Measurements from ENCODE around the gene SNRPA. TPM values are rescaled to one million over a fixed set of nuclear protein-coding genes. Genes with fewer than 3 reads are reported as not detected.

The SNRPA gene
- total and polyA plus RNA-seq, 2 of the 13 experiments (the other 11 are each of a cell fraction or from before 2014, with no cell fraction given) = 59.6 to 162 TPM

DNA sequence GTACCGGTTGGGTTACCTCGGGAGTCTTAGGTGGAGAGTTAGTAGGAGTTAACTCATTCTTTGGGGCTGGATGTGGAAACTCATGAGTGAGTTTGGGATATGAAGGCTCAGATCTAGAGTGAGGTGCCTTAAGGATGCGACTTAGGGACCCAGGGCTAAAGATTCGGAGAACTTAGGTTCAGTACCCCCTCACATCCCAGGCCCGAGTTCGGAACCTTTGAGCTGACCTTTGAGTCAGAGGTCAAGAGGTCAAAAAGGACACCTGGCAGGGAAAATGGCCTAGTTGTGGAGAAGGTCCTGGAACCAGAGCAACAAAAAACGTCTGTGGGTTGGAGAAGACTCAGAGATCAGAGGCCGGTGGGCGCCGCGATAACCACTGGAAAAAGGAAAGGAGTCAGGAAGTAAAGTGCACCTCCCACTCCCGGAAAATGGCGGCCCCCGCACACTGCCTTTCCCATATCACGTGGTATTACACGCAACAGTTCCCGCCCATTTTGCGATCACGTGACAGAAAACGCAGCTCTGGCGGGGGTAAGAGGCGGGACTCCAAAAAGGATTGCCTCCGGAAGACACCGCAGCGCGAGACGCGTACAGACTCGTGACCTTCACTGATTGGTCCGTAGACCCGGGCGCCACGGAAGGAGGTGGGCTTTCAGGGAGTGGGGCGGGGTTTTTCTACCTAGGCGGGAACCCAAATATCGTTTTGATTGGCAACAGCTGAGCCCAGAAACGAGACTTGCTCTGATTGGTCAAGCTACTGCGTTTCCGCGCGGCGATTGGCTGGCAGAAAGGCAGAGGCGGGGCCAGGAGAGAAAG, 737 bp upstream of the SNRPA start, which contains the start of gene ACTMAP (continued):
- TF ChIP-seq, protein P1, sequence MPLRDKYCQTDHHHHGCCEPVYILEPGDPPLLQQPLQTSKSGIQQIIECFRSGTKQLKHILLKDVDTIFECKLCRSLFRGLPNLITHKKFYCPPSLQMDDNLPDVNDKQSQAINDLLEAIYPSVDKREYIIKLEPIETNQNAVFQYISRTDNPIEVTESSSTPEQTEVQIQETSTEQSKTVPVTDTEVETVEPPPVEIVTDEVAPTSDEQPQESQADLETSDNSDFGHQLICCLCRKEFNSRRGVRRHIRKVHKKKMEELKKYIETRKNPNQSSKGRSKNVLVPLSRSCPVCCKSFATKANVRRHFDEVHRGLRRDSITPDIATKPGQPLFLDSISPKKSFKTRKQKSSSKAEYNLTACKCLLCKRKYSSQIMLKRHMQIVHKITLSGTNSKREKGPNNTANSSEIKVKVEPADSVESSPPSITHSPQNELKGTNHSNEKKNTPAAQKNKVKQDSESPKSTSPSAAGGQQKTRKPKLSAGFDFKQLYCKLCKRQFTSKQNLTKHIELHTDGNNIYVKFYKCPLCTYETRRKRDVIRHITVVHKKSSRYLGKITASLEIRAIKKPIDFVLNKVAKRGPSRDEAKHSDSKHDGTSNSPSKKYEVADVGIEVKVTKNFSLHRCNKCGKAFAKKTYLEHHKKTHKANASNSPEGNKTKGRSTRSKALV (CRISPR knock-in tag; IDR thresholded peaks at IDR 0.05) = no peak
- TF ChIP-seq, protein P2, sequence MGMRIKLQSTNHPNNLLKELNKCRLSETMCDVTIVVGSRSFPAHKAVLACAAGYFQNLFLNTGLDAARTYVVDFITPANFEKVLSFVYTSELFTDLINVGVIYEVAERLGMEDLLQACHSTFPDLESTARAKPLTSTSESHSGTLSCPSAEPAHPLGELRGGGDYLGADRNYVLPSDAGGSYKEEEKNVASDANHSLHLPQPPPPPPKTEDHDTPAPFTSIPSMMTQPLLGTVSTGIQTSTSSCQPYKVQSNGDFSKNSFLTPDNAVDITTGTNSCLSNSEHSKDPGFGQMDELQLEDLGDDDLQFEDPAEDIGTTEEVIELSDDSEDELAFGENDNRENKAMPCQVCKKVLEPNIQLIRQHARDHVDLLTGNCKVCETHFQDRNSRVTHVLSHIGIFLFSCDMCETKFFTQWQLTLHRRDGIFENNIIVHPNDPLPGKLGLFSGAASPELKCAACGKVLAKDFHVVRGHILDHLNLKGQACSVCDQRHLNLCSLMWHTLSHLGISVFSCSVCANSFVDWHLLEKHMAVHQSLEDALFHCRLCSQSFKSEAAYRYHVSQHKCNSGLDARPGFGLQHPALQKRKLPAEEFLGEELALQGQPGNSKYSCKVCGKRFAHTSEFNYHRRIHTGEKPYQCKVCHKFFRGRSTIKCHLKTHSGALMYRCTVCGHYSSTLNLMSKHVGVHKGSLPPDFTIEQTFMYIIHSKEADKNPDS (CRISPR knock-in tag; IDR thresholded peaks at IDR 0.05) = no peak
- TF ChIP-seq ARNT2 (CRISPR knock-in tag; IDR thresholded peaks at IDR 0.05; ENCODE audit: low read depth) (0 out of 2 replicates have a peak, but pooled peaks have one; percentile 51), ZNF180 (CRISPR knock-in tag; IDR thresholded peaks at IDR 0.05; ENCODE audit: borderline replicate concordance, low read depth) (no peak), NFE2L1 (CRISPR knock-in tag; IDR thresholded peaks at IDR 0.05; ENCODE audit: borderline replicate concordance) (no peak), MEIS2 (CRISPR knock-in tag; IDR thresholded peaks at IDR 0.05) (0 out of 2 replicates have a peak, but pooled peaks have one; percentile 15), ZNF367 (CRISPR knock-in tag; IDR thresholded peaks at IDR 0.05; ENCODE audit: borderline replicate concordance) (no peak), ZNF251 (CRISPR knock-in tag; IDR thresholded peaks at IDR 0.05) (no peak), ZNF547 (CRISPR knock-in tag; IDR thresholded peaks at IDR 0.05) (no peak), SALL2 (CRISPR knock-in tag; IDR thresholded peaks at IDR 0.05) (no peak), RCOR2 (CRISPR knock-in tag; IDR thresholded peaks at IDR 0.05) (no peak), FOXO1 (CRISPR knock-in tag; IDR thresholded peaks at IDR 0.05) (0 out of 2 replicates have a peak, but pooled peaks have one; percentile 15), NCOA1 (CRISPR knock-in tag; IDR thresholded peaks at IDR 0.05) (no peak), ZNF17 (CRISPR knock-in tag; IDR thresholded peaks at IDR 0.05) (no peak)
- TF ChIP-seq, protein P3, sequence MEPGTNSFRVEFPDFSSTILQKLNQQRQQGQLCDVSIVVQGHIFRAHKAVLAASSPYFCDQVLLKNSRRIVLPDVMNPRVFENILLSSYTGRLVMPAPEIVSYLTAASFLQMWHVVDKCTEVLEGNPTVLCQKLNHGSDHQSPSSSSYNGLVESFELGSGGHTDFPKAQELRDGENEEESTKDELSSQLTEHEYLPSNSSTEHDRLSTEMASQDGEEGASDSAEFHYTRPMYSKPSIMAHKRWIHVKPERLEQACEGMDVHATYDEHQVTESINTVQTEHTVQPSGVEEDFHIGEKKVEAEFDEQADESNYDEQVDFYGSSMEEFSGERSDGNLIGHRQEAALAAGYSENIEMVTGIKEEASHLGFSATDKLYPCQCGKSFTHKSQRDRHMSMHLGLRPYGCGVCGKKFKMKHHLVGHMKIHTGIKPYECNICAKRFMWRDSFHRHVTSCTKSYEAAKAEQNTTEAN (CRISPR knock-in tag; conservative IDR thresholded peaks at IDR 0.05) = no peak; the same call in 1 of the 2 replicates
- TF ChIP-seq, protein P4, sequence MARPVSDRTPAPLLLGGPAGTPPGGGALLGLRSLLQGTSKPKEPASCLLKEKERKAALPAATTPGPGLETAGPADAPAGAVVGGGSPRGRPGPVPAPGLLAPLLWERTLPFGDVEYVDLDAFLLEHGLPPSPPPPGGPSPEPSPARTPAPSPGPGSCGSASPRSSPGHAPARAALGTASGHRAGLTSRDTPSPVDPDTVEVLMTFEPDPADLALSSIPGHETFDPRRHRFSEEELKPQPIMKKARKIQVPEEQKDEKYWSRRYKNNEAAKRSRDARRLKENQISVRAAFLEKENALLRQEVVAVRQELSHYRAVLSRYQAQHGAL (CRISPR knock-in tag; IDR thresholded peaks at IDR 0.05; ENCODE audit: not compliant biosample characterization) = no peak
- TF ChIP-seq, protein P5, sequence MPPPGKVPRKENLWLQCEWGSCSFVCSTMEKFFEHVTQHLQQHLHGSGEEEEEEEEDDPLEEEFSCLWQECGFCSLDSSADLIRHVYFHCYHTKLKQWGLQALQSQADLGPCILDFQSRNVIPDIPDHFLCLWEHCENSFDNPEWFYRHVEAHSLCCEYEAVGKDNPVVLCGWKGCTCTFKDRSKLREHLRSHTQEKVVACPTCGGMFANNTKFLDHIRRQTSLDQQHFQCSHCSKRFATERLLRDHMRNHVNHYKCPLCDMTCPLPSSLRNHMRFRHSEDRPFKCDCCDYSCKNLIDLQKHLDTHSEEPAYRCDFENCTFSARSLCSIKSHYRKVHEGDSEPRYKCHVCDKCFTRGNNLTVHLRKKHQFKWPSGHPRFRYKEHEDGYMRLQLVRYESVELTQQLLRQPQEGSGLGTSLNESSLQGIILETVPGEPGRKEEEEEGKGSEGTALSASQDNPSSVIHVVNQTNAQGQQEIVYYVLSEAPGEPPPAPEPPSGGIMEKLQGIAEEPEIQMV (CRISPR knock-in tag; IDR thresholded peaks at IDR 0.05; ENCODE audit: low read depth) = no peak
- TF ChIP-seq, protein P6, sequence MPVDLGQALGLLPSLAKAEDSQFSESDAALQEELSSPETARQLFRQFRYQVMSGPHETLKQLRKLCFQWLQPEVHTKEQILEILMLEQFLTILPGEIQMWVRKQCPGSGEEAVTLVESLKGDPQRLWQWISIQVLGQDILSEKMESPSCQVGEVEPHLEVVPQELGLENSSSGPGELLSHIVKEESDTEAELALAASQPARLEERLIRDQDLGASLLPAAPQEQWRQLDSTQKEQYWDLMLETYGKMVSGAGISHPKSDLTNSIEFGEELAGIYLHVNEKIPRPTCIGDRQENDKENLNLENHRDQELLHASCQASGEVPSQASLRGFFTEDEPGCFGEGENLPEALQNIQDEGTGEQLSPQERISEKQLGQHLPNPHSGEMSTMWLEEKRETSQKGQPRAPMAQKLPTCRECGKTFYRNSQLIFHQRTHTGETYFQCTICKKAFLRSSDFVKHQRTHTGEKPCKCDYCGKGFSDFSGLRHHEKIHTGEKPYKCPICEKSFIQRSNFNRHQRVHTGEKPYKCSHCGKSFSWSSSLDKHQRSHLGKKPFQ (CRISPR knock-in tag; IDR thresholded peaks at IDR 0.05; ENCODE audit: insufficient replicate concordance) = no peak
- TF ChIP-seq, protein P7, sequence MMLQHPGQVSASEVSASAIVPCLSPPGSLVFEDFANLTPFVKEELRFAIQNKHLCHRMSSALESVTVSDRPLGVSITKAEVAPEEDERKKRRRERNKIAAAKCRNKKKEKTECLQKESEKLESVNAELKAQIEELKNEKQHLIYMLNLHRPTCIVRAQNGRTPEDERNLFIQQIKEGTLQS (CRISPR knock-in tag; IDR thresholded peaks at IDR 0.05) = no peak

Measured in HepG2 (cell line).